Measurements from ENCODE around the gene P2RY1.
A peak's percentile ranks its signal among the peaks of the same experiment; 100 is the strongest.
"Not testable (repeated sequence)": the region's sequence is repeated elsewhere in the genome, so short reads cannot be mapped to it uniquely, and the experiment has no call there.

The P2RY1 gene

DNA sequence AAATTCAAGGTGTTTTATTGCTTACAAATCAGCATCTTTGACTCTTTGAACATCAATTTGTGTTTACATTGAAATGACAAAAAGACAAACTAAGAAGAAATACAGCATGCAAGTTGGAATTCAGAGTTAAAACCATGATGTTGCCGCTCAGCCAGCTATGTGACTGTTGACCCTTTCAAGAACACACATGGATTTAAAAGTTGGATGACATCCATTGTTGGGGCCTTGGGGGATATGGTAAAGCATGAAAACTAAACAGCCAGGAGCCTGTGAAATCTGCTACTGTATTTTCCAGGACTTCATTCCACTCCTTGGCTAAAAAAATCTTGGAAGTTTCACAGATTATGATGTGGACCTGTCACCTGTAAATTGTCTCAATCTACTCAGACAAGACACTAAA lies 4.6 kb downstream of the P2RY1 start:
- FAIRE-seq, result no peak

- no peak for FAIRE-seq
Observed at GRCh38 chr3:152841131-152841530, 6.2 kb downstream of the P2RY1 start.

- FAIRE-seq, result no peak
Observed at GRCh38 chr3:152842413-152842812, 7.5 kb downstream of the P2RY1 start.

DNA sequence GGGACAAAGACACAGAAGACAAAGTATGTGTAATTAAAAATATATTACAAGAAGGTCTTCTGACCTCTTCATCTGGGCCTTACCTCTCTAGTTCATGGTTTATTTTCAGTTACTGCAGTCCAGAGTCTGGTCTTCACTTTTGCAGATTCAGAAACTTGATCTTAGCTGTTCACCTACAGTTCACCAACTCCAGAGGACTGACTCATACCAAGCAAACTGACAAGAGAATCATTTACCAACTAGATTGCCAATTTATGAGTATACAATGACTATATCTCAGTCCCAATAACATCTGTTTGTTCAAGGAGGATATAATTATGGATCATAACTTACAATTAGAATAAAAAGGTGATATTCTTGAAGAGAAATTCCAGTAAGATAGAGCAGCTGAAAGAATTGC lies 9.0 kb downstream of the P2RY1 start:
- peak; percentile 80 for FAIRE-seq

- FAIRE-seq, result not testable (repeated sequence)
Observed at GRCh38 chr3:152846572-152847202, 11.8 kb downstream of the P2RY1 start.

GRCh38 chr3:152847599-152847998 lies 12.7 kb downstream of the P2RY1 start:
- not testable (repeated sequence) for FAIRE-seq

GRCh38 chr3:152849996-152850578 lies 15.2 kb downstream of the P2RY1 start:
- FAIRE-seq, result no peak

DNA sequence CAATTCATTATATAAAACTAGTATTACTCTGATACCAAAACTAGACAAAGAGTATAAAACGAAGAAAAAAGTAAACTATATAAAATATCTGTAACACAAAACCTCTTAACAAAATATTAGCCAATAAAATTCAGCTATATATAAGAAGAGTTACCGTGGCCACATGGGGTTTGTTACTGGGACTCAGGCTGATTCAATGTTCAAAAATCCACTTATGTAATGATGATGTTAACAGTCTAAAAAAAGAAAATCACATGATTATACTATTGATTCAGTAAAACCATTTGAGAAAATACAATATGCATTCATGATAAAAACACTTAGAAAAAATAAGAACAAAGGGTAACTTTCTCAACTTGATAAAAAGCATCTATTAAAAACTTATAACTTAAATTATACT lies 18.3 kb downstream of the P2RY1 start:
- FAIRE-seq, result no peak

- FAIRE-seq, result no peak
Observed at GRCh38 chr3:152857082-152857481, 22.2 kb downstream of the P2RY1 start.

GRCh38 chr3:152858170-152858800 lies 23.4 kb downstream of the P2RY1 start:
- no peak for FAIRE-seq

DNA sequence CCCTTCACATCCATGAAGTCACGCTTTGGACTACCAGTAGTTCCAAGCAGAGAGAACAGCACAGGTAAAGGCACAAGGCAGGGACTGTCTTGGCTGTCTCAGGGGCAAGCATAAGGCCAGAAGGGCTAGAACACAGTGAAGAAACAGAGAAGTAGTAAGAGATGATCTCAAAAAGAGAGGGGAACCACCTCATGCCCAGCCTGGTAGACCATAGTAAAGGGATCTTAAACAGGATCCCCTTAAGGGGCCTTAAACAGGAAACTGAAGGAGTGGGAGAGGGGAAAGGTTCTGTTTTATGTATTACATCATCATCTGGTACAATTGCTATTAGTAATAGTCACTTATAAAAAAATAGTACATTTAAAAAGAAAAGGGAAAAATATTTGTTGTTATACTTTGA lies 25.8 kb downstream of the P2RY1 start:
- FAIRE-seq, result no peak

GRCh38 chr3:152865668-152866245 lies 30.8 kb downstream of the P2RY1 start:
- no peak for FAIRE-seq

DNA sequence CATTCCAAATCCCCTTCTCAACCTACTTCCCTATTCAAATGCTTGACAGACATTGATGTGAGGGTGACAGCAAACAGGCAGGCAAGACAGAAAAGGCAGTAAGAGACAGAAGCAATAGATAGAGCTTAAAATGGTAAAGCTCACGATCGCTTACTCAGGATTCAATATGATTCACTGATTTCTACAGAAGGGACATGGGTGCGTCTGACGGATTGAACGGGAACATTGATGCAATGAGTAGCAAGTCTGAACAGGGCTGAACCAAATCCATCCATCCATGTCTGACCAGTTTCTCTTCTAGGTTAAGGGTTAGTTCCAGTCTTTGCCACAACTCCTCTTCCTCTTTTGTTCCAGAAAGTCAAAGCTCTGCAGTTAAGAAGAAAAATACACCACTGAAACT lies 35.1 kb downstream of the P2RY1 start:
- FAIRE-seq, result no peak

DNA sequence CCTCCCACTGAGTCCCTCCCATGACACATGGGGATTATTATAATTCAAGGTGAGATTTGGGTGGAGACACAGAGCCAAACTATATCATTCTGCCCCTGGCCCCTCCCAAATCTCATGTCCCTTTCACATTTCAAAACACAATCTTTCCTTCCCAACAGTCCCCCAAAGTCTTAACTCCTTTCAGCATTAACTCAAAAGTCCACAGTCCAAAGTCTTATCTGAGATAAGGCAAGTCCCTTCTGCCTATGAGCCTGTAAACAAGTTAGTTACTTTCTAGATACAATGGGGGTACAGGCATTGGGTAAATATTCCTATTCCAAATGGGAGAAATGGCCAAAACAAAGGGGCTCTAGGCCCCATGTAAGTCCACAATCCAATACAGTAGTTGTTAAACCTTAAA lies 38.4 kb downstream of the P2RY1 start:
- not testable (repeated sequence) for FAIRE-seq

- FAIRE-seq, result no peak
Observed at GRCh38 chr3:152874896-152875749, 40.2 kb downstream of the P2RY1 start.

DNA sequence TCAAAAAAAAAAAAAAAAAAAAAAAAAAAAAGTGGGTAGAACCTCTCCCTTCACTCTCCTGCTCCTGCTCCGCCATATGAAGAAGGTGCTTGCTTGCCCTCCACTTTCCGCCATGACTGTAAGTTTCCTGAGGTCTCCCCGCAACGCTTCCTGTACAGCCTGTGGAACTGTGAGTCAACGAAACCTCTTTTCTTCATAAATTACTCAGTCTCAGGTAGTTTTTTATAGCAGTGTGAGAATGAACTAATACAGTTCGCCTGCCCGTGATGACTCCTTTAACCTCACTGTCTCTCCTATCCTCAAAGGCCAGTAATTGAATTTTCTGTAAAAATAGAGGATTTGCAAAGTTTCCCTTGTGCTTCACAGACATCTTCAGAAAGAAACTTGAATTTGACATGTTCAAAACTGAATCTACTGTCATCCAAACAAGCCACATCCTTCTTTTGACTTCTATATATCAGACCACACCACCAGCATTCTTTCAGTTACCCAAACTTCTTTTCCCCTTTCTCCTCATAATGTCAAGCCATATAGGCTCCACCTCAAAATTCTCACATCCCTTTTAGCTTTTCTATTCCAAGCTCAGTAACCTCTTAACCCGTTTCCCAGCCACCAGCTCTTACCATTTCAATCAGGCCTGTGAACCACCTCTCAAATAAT lies 44.3 kb downstream of the P2RY1 start:
- no peak for FAIRE-seq

DNA sequence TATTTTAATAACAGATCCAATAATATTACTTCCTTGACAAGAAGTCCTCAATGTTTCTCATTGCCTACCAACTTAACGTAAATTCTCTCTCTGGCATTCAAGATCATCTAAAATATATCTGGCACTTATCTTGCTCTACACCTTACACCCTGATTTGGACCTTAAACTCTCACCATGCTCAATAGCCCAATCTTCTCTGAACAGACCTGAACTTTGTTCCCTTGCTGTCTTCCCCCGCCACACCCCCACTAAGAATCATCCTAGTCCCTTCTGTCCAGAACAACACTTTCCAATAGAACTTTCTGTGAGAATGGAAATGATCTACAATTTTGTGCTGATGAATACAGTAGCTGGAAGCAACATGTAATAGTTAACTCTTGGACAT lies 44.9 kb downstream of the P2RY1 start:
- no peak for FAIRE-seq

DNA sequence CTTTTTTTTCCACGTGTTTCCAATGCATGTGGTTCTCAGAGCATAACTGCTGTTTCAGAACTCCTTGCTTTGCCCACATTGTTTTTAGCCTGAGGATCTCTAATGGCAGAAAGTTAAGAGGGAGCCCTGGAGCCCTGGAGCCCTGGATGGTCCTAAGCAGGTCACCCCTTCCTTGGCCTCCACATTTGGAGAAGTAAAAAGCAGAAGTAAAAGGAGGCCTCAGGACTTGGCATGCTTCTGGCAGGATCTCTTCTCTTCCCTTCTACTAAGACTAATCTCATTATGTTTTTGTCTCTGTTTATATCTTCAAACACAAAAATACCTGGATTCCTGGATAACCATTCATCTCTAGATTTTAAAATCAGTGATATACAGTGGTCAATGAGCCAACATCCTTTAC lies 50.1 kb downstream of the P2RY1 start:
- no peak for FAIRE-seq
